Upper lobe of left lung (tissue), 4 donors: Measurements from ENCODE around the gene HTR3A.

Experiments used
- CTCF ChIP-seq, 6 experiments: fragments of 450-650 bp in 4 of 6; fragments of 200-600 bp in 2 of 6; sonication (generic) in 2 of 6; IDR thresholded peaks; one replicate each; pipeline ENCODE4 v1.5.1; 2016 to 2019; ENCODE audit warnings: antibody characterized with exemption in 6 of 6
- EP300 ChIP-seq, 4 donors: sonication (generic); formaldehyde crosslinking; IDR thresholded peaks; one replicate each; pipeline ENCODE4 v1.5.1; 2017; ENCODE audit warnings: antibody characterized with exemption in 4 of 4, control low read depth in 2 of 4
- POLR2A ChIP-seq, 4 donors: fragments of 450-650 bp; IDR thresholded peaks; one replicate each; pipeline ENCODE4 v1.5.1; 2016 to 2017; ENCODE audit warnings: antibody characterized with exemption in 4 of 4, mild to moderate bottlenecking in 2 of 4
- POLR2AphosphoS5 ChIP-seq, 2 donors: sonication (generic); formaldehyde crosslinking; IDR thresholded peaks; one replicate each; pipeline ENCODE4 v1.5.1; 2017; ENCODE audit warnings: antibody characterized with exemption in 2 of 2

DNA sequence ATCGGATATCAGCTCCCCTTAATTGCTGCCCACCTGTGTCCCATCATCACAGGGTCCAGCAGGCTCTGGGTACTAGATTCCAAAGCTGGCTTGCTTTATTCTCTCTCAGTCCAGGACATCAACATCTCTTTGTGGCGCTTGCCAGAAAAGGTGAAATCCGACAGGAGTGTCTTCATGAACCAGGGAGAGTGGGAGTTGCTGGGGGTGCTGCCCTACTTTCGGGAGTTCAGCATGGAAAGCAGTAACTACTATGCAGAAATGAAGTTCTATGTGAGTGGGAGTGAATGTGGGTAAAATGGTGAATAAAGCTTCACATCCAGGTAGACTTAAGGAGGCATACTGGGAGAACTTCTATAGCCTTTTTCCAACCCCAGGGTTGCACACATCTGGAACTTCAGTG is 11.0 kb downstream of the HTR3A start:
- TF ChIP-seq POLR2AphosphoS5 (IDR thresholded peaks at IDR 0.05) (no peak), POLR2A (IDR thresholded peaks at IDR 0.05) (no peak), CTCF (IDR thresholded peaks at IDR 0.05) (no peak), EP300 (IDR thresholded peaks at IDR 0.05) (no peak)
